ENCODE measurements around the gene ARHGEF11. TPM values are rescaled to one million over a fixed set of nuclear protein-coding genes. Genes with fewer than 3 reads are reported as not detected.

The ARHGEF11 gene
- total and polyA plus RNA-seq, 9 of the 15 experiments (the other 6 are each of a cell fraction or from before 2014, with no cell fraction given): 0.14 to 15.5 (median 9.0) TPM

- TF ChIP-seq, protein P1, sequence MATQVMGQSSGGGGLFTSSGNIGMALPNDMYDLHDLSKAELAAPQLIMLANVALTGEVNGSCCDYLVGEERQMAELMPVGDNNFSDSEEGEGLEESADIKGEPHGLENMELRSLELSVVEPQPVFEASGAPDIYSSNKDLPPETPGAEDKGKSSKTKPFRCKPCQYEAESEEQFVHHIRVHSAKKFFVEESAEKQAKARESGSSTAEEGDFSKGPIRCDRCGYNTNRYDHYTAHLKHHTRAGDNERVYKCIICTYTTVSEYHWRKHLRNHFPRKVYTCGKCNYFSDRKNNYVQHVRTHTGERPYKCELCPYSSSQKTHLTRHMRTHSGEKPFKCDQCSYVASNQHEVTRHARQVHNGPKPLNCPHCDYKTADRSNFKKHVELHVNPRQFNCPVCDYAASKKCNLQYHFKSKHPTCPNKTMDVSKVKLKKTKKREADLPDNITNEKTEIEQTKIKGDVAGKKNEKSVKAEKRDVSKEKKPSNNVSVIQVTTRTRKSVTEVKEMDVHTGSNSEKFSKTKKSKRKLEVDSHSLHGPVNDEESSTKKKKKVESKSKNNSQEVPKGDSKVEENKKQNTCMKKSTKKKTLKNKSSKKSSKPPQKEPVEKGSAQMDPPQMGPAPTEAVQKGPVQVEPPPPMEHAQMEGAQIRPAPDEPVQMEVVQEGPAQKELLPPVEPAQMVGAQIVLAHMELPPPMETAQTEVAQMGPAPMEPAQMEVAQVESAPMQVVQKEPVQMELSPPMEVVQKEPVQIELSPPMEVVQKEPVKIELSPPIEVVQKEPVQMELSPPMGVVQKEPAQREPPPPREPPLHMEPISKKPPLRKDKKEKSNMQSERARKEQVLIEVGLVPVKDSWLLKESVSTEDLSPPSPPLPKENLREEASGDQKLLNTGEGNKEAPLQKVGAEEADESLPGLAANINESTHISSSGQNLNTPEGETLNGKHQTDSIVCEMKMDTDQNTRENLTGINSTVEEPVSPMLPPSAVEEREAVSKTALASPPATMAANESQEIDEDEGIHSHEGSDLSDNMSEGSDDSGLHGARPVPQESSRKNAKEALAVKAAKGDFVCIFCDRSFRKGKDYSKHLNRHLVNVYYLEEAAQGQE (IDR thresholded peaks at IDR 0.05; ENCODE audit: borderline replicate concordance): peak; percentile 43; the same call in 1 of the 2 replicates
- TF ChIP-seq, protein P1 (CRISPR knock-in tag; IDR thresholded peaks at IDR 0.05; ENCODE audit: low read depth): no peak
- TF ChIP-seq RAD21 (CRISPR knock-in tag; conservative IDR thresholded peaks at IDR 0.05 in 1 of 2, IDR thresholded peaks at IDR 0.05 in 1 of 2): peak; percentile 55 to 78
- TF ChIP-seq ATF1 (CRISPR knock-in tag; IDR thresholded peaks at IDR 0.05): no peak
- TF ChIP-seq ATF1 (tag; IDR thresholded peaks at IDR 0.05): peak; percentile 24; the same call in 1 of the 2 replicates
- TF ChIP-seq BHLHE40 (IDR thresholded peaks at IDR 0.05; ENCODE audit: low read length): peak; percentile 39; the same call in 1 of the 2 replicates
- no peak for TF ChIP-seq HDAC2 (IDR thresholded peaks at IDR 0.05)
- 0 out of 2 replicates have a peak, but pooled peaks have one; percentile 16 for TF ChIP-seq SMC3 (conservative IDR thresholded peaks at IDR 0.05; ENCODE audit: insufficient read depth, low read depth, low read length)
- 0 out of 2 replicates have a peak, but pooled peaks have one; percentile 37 for TF ChIP-seq DEAF1 (CRISPR knock-in tag; IDR thresholded peaks at IDR 0.05)
- TF ChIP-seq UBTF (IDR thresholded peaks at IDR 0.05; ENCODE audit: borderline replicate concordance in 1 of 2, low read depth in 2 of 2, low read length in 2 of 2): 0 out of 4 replicates have a peak, but pooled peaks of 1 of the 2 experiments have one; percentile 45
- peak; percentile 96 for TF ChIP-seq L3MBTL2 (IDR thresholded peaks at IDR 0.05)
- no peak for TF ChIP-seq E2F1 (CRISPR knock-in tag; IDR thresholded peaks at IDR 0.05)
- TF ChIP-seq MAFG (tag; conservative IDR thresholded peaks at IDR 0.05): no peak
Measured at GRCh38 chr1:157073944-157074685, 28.6 kb upstream of the ARHGEF11 start (continued).

Data from K562 (cell line).